Measurements from ENCODE around the gene HOXD3.
A peak's percentile ranks its signal among the peaks of the same experiment; 100 is the strongest.

The HOXD3 gene

GRCh38 chr2:176177580-176178037, 20.5 kb downstream of the HOXD3 start:
- DNase-seq (ENCODE audit: low spot score), result no peak

DNA sequence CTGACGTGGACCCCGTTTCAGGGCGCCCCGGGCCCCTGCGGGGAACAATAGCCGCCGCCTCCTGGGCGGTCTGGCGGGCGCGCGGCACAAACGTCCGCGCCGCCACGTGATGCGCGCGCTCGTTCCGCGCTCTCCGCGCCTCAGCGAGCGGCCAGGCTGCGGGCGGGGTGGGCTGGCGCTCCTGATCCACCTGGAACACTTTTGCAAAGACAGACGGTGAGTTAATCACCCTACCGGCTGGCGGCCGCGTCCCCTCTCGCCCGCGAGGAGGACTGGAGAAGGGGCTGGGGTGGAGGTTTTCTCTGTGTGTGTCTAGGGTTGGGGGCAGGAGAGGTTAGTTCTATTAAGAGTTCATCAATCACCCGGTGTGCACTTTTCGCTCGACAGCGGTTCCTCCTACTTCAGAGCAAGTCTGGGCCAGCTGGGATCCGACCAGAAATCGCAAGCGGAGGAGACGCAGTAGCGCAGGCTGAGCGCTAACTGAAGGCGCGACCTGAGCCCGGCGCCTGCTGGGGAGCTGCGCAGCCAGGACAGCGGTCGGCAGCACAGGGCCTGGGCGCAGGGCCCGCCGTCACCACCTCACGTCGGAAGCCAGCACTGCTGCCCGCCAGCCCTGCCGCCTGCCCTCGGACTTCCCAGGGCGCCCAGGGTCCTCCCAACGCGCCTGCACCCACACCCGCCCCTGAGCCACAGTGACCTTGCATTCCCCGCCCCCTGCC, 21.1 kb downstream of the HOXD3 start:
- peak; percentile 47 for DNase-seq (ENCODE audit: low spot score)

DNA sequence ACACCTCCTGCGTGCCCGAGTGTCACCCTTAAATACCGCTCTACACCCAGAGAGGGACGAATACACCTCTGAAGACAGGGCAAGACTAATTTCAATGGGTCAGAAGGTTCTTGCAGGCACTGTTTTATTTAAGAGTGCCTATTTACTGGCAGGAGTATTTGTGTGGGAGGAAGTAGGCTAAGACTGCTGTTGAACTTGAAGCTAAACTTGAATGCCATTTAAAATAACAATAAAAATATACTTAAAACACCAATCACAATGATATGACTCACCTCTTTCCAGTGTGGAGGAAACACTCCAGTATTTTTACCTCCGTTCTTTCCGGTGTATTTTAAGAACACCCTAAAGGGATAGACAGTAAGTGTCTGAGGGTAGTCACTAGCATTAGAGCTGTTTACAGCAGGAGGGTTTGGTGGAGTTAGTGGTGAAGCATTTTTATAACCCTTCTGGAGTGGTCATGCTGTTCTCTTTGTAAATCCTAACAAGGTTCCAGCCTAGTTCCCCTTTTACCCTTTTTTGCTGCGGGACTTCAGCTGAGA, 21.7 kb downstream of the HOXD3 start:
- no peak for DNase-seq (ENCODE audit: low spot score)

DNA sequence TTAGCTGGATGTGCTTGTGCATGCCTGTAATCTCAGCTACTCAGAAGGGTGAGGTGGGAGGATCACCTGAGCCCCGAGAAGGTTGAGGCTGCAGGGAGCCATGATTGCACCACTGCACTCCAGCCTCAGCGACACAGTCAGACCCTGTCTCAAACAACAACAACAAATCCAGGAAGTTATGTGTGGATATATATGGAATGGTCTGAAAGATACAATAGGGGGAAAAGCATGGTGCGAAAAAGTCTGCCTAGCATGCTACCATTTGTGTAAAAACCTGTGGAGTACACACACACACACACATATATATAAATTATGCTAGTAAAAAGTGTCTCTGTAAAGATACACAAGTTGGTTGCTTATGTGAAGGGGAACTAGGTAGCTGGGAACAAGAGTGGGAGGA, 24.4 kb downstream of the HOXD3 start:
- no peak for DNase-seq (ENCODE audit: low spot score)

- DNase-seq (ENCODE audit: low spot score), result no peak
Measured at GRCh38 chr2:176182671-176183070, 25.6 kb downstream of the HOXD3 start.

GRCh38 chr2:176184749-176185148, 27.6 kb downstream of the HOXD3 start:
- no peak for DNase-seq (ENCODE audit: low spot score)

GRCh38 chr2:176186024-176186423, 28.9 kb downstream of the HOXD3 start:
- no peak for DNase-seq (ENCODE audit: low spot score)

GRCh38 chr2:176187200-176187898, 30.2 kb downstream of the HOXD3 start:
- peak; percentile 22 for DNase-seq (ENCODE audit: low spot score)

GRCh38 chr2:176187899-176188773, 31.0 kb downstream of the HOXD3 start, which contains the start of gene HOXD1:
Gene HOXD1 (plus strand): TSS chr2:176188668. CDS start chr2:176188802, 134 bp downstream.
- peak; percentile 83 for DNase-seq (ENCODE audit: low spot score)

DNA sequence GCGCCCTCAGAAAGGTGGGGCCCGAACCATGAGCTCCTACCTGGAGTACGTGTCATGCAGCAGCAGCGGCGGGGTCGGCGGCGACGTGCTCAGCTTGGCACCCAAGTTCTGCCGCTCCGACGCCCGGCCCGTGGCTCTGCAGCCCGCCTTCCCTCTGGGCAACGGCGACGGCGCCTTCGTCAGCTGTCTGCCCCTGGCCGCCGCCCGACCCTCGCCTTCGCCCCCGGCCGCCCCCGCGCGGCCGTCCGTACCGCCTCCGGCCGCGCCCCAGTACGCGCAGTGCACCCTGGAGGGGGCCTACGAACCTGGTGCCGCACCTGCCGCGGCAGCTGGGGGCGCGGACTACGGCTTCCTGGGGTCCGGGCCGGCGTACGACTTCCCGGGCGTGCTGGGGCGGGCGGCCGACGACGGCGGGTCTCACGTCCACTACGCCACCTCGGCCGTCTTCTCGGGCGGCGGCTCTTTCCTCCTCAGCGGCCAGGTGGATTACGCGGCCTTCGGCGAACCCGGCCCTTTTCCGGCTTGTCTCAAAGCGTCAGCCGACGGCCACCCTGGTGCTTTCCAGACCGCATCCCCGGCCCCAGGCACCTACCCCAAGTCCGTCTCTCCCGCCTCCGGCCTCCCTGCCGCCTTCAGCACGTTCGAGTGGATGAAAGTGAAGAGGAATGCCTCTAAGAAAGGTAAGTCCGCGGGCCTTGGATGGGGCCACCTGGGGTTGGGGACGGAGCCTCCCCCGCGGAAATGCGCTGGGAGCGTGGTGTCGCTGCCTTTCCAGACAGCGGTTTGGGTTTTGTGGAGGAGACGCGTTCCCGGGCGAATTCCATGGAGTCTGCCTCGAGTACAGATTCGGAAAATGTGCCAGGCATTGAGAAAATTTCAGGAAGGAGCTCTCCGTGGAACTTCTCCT, 31.9 kb downstream of the HOXD3 start:
- DNase-seq (ENCODE audit: low spot score), result no peak

DNA sequence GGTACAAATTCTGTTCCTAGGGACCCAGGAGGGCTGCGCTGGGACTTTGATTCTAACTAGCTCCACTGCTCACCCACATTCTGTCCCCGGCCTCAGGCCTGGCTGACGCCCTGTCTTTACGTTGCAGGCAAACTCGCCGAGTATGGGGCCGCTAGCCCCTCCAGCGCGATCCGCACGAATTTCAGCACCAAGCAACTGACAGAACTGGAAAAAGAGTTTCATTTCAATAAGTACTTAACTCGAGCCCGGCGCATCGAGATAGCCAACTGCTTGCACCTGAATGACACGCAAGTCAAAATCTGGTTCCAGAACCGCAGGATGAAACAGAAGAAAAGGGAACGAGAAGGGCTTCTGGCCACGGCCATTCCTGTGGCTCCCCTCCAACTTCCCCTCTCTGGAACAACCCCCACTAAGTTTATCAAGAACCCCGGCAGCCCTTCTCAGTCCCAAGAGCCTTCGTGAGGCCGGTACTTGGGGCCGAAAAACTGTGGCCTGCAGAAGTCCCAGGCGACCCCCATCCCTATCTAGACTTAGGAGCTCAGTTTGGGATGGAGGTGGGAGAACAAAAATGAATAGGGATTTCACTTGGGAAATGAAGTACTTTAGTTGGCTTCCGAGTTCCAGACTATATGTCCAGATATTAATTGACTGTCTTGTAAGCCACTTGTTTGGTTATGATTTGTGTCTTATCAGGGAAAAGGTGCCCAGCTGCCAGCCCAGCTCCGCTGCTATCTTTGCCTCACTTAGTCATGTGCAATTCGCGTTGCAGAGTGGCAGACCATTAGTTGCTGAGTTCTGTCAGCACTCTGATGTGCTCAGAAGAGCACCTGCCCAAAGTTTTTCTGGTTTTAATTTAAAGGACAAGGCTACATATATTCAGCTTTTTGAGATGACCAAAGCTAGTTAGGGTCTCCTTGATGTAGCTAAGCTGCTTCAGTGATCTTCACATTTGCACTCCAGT, 32.9 kb downstream of the HOXD3 start:
- DNase-seq (ENCODE audit: low spot score), result no peak

DNA sequence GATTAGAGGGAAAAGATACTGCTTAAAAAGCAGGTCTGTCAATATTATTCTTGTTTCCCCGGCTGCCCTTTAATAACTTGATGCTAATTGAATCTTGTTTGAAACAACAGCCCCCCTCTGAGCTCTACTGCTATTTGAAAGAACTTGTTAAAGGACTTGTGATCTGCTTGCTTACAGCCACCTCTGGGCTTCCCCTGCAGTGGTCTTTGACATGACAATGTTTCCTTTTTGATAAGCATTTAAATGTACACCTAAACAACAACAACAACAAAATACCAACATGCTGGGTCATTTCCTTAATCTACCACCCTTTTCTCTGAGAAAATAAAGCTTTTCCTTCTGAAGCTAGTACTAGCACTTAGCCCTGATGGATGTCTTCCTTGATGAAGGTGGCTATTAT, 35.2 kb downstream of the HOXD3 start:
- DNase-seq (ENCODE audit: low spot score), result no peak

DNA sequence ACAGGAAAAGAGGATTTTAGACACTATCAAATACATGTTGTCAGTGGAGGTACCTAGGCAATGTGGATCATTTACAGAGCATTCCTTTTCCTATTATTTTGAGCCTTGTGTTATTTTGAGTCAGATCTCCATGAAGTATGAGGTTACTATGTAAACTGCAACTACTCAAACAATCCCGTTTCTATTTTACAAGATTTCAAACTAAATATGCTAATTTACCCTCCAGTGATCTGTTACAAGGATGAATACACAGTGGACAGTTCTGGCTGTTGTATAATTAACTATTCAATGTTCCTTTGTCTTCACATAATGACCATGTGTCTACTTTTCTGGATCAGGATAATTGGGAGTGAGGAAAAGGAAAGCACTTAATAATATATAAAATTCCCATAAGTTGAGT, 35.9 kb downstream of the HOXD3 start:
- DNase-seq (ENCODE audit: low spot score), result no peak

DNA sequence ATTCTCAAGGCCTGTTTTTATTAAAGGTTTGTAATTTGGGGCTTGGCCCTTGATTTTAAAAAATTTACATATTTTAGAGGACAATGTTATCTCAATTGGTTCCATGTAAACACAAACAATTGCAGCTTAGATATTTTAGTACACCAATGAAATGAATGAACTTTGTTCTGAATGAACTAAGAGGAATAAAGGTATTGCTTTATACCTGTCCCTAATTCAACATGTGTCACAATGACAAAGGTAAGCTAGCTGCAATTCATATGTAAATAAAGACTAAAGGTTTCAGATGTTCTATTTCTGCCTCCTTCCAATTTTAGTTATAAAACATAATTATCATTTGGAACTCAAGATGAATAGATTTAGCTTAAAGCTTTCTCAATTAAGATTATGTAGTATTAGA, 42.8 kb downstream of the HOXD3 start:
- no peak for DNase-seq (ENCODE audit: low spot score)

GRCh38 chr2:176200971-176201370, 43.9 kb downstream of the HOXD3 start:
- DNase-seq (ENCODE audit: low spot score), result no peak

- no peak for DNase-seq (ENCODE audit: low spot score)
Measured at GRCh38 chr2:176202491-176202890, 45.4 kb downstream of the HOXD3 start.

- no peak for DNase-seq (ENCODE audit: low spot score)
Measured at GRCh38 chr2:176205126-176205525, 48.0 kb downstream of the HOXD3 start.

DNA sequence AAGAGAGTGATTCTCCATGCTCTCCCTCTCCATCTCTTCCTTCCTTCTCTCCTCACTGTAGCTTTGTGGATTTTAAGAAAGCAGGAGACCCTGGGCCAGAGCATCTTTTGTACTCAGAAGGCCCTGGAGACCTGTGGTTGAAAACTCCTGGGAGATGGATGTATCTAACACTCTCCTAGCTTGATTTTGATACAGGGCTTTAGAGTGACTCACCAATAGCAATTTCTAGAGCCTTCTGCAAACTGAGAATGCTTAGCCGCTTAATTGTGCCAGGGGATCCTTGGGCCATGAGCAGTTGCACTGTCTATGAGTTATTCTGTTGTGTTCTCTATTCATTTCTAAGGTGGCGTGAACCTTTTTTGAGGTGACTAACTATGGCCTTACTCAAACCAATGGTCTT, 49.0 kb downstream of the HOXD3 start:
- DNase-seq (ENCODE audit: low spot score), result no peak

DNA sequence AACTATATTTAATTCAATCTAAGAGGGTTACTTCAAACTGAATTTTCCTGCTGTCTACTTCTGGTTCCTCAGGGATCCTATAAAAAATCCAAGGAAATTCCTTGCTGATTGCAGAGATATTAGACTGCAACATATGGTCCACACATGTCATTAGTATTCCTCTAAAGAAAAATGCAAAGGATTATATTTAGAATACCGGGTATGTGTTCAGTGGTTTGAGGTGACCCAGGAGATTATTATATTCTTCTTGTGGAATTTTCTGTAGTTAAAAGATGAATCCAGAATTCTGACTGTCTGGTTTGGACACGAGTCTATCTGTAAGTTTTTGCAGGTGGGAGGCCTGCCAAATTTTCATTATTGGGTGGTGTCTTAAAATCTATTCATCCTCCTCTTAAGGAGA, 49.6 kb downstream of the HOXD3 start:
- DNase-seq (ENCODE audit: low spot score), result peak; percentile 24

DNA sequence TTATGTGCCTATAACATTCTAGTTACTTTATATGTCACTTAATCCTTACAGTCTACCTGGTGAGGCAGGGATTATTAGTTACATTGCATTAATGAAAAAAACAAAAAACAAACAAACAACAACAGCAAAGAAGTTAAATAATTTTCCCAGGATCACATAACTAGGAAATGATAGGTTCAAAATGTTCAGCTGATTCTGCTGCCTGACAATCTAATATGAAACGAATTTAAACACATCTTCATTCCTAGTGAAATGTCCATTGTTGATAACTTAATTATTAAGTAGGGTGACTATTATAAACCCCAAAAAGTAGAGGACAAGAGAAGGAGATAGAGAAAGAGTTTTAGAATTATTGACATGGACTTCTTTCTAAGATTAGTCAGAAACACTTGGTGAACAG, 54.0 kb downstream of the HOXD3 start:
- no peak for DNase-seq (ENCODE audit: low spot score)

Measured in AG08395 (cell line).